Calu3 (cell line): ENCODE measurements around the gene EGR2. TPM values are rescaled to one million over a fixed set of nuclear protein-coding genes. Genes with fewer than 3 reads are reported as not detected.

Source experiments
- BruUV-seq: library from RNA; stranded (reverse); fragments of 400-500 nt; replicated peaks from 2 replicates; lab custom pipeline; 2021; lab: Mats Ljungman, UMichigan
- CTCF ChIA-PET: fragments of 300-600 bp; sonication (Branson Sonifier 250); formaldehyde crosslinking; loops from one replicate; lab custom pipeline; 2022; ENCODE audit warnings: antibody characterized with exemption; lab: Charles Lee
- DNase-seq: peaks from one replicate; pipeline ENCODE4 v3.0.0; 2022
- H3K27ac Mint-ChIP-seq: one replicate; pipeline ENCODE4 v1.8.0; 2022; ENCODE audit warnings: mixed read lengths; ENCODE audit not compliant: unreplicated experiment
- H3K27me3 Mint-ChIP-seq: one replicate; pipeline ENCODE4 v1.8.0; 2022; ENCODE audit warnings: mixed read lengths; ENCODE audit not compliant: unreplicated experiment
- H3K36me3 Mint-ChIP-seq: one replicate; pipeline ENCODE4 v1.8.0; 2022; ENCODE audit warnings: mild to moderate bottlenecking, moderate library complexity, mixed read lengths; ENCODE audit not compliant: insufficient read depth, unreplicated experiment
- H3K4me1 Mint-ChIP-seq: one replicate; pipeline ENCODE4 v1.8.0; 2022; ENCODE audit warnings: mild to moderate bottlenecking, low read depth, mixed read lengths; ENCODE audit not compliant: unreplicated experiment
- H3K4me3 Mint-ChIP-seq: one replicate; pipeline ENCODE4 v1.8.0; 2022; ENCODE audit warnings: mild to moderate bottlenecking, low read depth, moderate library complexity, mixed read lengths; ENCODE audit not compliant: unreplicated experiment
- H3K9me3 Mint-ChIP-seq: one replicate; pipeline ENCODE4 v1.8.0; 2022; ENCODE audit warnings: low read depth, mixed read lengths; ENCODE audit not compliant: unreplicated experiment
- CTCF ChIP-seq: fragments of 200-600 bp; IDR thresholded peaks from one replicate; pipeline ENCODE4 v1.8.0; 2022; ENCODE audit warnings: antibody characterized with exemption; ENCODE audit not compliant: unreplicated experiment
- intact Hi-C: fragments of 100-400 bp; cut with micrococcal nuclease; formaldehyde crosslinking; loops from one replicate; pipeline ENCODE4 v1.10.0; 2022; ENCODE audit not compliant: unreplicated experiment
- total RNA-seq: library from RNA; stranded (reverse); gene quantifications from 2 replicates; pipeline ENCODE4 v1.2.3, GENCODE V29; 2022

Gene EGR2
- total RNA-seq, 1 experiment from 2014 or later = 0.68 TPM

DNA sequence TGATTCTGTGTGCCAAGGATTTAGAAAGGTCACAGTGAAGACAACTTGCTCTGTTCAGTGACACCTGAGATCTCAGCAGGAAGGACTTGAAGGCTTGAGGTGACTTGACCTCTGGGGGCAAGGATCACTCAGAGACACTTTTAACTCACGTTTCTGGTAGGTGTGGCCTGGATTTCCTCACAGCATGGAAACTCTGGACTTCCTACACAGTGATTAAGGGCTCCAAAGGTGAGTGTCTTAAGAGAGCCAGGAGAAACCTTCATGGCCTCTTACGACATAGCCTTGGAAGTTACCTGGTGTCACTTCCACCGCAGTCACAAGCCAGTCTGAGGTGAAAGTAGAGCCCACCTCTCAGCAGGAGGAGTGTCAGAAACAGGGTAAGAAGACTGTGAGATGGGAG lies 49.8 kb downstream of the EGR2 start:
- no peaks in the 10 kb centered on the region for H3K36me3 Mint-ChIP-seq
- no peak overlapping the region for H3K27ac Mint-ChIP-seq
- CTCF ChIA-PET = no interaction called here
- H3K4me1 Mint-ChIP-seq = no peaks in the 10 kb centered on the region
- no peak for TF ChIP-seq CTCF
- intact Hi-C loops = no loop called here
- no peak for DNase-seq
- no peaks in the 10 kb centered on the region for H3K27me3 Mint-ChIP-seq
- no peaks in the 10 kb centered on the region for H3K9me3 Mint-ChIP-seq
- BruUV-seq = no TSS peak
- H3K4me3 Mint-ChIP-seq = no peak overlapping the region

DNA sequence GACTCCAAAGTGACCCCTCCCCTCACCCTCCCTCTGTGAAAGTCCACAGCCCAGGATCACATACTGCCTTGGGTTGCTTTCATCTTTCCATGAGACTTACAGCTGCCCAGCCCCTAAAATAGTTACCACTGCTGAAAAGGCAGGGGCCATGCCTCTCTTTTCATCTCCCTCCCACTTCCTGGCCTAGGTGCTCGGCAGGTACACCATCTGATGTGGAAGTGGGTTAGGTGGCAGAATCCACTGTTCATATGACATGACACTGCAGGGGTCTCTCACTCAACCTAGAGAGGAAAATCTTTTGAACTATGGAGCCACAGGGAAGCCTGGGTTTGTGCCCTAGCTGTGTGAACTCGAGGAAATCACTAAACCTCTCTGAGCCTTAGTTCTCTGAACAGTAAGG lies 50.4 kb downstream of the EGR2 start:
- Mint-ChIP-seq H3K27ac (no peak overlapping the region), H3K9me3 (no peaks in the 10 kb centered on the region), H3K4me1 (no peaks in the 10 kb centered on the region), H3K4me3 (no peak overlapping the region), H3K27me3 (no peaks in the 10 kb centered on the region), H3K36me3 (no peaks in the 10 kb centered on the region)
- no TSS peak for BruUV-seq
- intact Hi-C loops = no loop called here
- CTCF ChIA-PET = no interaction called here
- no peak for DNase-seq
- no peak for TF ChIP-seq CTCF

GRCh38 chr10:62764011-62764410 lies 52.2 kb downstream of the EGR2 start:
- no peaks in the 10 kb centered on the region for H3K27me3 Mint-ChIP-seq
- intact Hi-C loops = no loop called here
- no TSS peak for BruUV-seq
- CTCF ChIA-PET = no interaction called here
- no peaks in the 10 kb centered on the region for H3K9me3 Mint-ChIP-seq
- no peak overlapping the region for H3K4me3 Mint-ChIP-seq
- no peaks in the 10 kb centered on the region for H3K36me3 Mint-ChIP-seq
- no peak for DNase-seq
- no peak overlapping the region for H3K27ac Mint-ChIP-seq
- no peaks in the 10 kb centered on the region for H3K4me1 Mint-ChIP-seq
- TF ChIP-seq CTCF = no peak

DNA sequence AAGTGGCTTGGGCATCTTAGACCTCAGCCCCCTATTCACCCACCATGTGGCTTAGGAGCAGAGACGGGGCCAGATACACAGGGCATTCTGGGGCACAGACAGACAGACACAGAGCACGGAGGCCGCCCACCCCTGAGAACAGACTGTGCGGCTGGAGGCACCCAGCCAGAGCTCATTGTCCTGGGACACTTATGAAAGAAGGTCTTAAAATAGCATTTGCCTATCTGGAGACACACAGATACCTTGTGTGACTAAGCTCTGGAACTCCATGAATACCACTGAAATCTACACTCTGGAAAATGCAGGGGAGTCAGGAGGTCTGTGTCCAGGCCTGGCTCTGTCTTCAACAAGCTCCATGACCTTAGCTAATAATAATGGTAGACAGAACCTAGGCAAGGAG lies 53.0 kb downstream of the EGR2 start:
- no TSS peak for BruUV-seq
- Mint-ChIP-seq H3K9me3 (no peaks in the 10 kb centered on the region), H3K4me1 (no peaks in the 10 kb centered on the region), H3K27me3 (no peaks in the 10 kb centered on the region), H3K4me3 (no peak overlapping the region), H3K36me3 (no peaks in the 10 kb centered on the region), H3K27ac (no peak overlapping the region)
- no peak for DNase-seq
- TF ChIP-seq CTCF = no peak
- intact Hi-C loops = no loop called here
- CTCF ChIA-PET = no interaction called here

Other genes with a start within 250 kb of the EGR2 start
- gene ADO, start 11.6 kb downstream of the EGR2 start, total RNA-seq = 32.3 and 35.0 TPM in 2 replicates